ENCODE data around the gene GPD1.

DNA sequence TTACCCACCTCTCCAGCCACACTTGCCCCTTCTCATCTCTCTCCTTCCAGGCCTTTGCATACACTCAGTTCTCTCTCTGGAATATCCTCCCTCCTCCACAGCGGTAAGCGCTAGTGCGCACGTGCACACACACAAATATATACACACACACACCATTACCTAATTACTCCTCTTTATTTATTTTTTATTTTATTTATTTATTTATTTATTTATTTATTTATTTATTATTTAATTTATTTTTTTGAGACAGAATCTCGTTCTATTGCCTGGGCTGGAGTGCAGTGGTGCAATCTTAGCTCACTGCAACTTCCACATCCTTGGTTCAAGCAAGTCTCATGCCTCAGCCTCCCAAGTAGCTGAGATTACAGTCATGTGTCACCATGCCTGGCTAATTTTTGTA is 34.7 kb upstream of the GPD1 start:
- no peak for TF ChIP-seq POLR2A (IDR thresholded peaks at IDR 0.05)
- TF ChIP-seq, protein P1, sequence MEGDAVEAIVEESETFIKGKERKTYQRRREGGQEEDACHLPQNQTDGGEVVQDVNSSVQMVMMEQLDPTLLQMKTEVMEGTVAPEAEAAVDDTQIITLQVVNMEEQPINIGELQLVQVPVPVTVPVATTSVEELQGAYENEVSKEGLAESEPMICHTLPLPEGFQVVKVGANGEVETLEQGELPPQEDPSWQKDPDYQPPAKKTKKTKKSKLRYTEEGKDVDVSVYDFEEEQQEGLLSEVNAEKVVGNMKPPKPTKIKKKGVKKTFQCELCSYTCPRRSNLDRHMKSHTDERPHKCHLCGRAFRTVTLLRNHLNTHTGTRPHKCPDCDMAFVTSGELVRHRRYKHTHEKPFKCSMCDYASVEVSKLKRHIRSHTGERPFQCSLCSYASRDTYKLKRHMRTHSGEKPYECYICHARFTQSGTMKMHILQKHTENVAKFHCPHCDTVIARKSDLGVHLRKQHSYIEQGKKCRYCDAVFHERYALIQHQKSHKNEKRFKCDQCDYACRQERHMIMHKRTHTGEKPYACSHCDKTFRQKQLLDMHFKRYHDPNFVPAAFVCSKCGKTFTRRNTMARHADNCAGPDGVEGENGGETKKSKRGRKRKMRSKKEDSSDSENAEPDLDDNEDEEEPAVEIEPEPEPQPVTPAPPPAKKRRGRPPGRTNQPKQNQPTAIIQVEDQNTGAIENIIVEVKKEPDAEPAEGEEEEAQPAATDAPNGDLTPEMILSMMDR (IDR thresholded peaks at IDR 0.05): no peak
